Neural progenitor cell (in vitro differentiated cells): ENCODE data around the gene NPTX1. TPM values are rescaled to one million over a fixed set of nuclear protein-coding genes. Genes with fewer than 3 reads are reported as not detected.
A peak's percentile ranks its signal among the peaks of the same experiment; 100 is the strongest.

ENCODE experiments used
- DNase-seq: peaks from one replicate; pipeline ENCODE4 v3.0.0-alpha.2; 2016; ENCODE audit warnings: low spot score
- H2AFZ ChIP-seq: fragments of 200-600 bp; sonication (generic); replicated peaks from 2 replicates; pipeline ENCODE4 v1.6.1; 2016; ENCODE audit warnings: antibody characterized with exemption
- H3F3A ChIP-seq: fragments of 200-600 bp; sonication (generic); 2 replicates; pipeline ENCODE4 v1.6.1; 2016; ENCODE audit warnings: antibody characterized with exemption, low read depth
- H3K27ac ChIP-seq: fragments of 200-600 bp; sonication (generic); 2 replicates; pipeline ENCODE4 v1.5.1; 2016; ENCODE audit warnings: mild to moderate bottlenecking
- H3K27me3 ChIP-seq: fragments of 200-600 bp; sonication (generic); 2 replicates; pipeline ENCODE4 v1.6.1; 2016; ENCODE audit warnings: mild to moderate bottlenecking, moderate library complexity
- H3K36me3 ChIP-seq: fragments of 200-600 bp; sonication (generic); 2 replicates; pipeline ENCODE4 v1.5.1; 2016
- H3K4me1 ChIP-seq: fragments of 200-600 bp; sonication (generic); 2 replicates; pipeline ENCODE4 v1.6.1; 2016; ENCODE audit warnings: mixed run types
- H3K4me2 ChIP-seq: fragments of 200-600 bp; sonication (generic); 2 replicates; pipeline ENCODE4 v1.6.1; 2016
- H3K4me3 ChIP-seq: fragments of 200-600 bp; sonication (generic); 2 replicates; pipeline ENCODE4 v1.5.1; 2016
- H3K79me2 ChIP-seq: fragments of 200-600 bp; sonication (generic); 2 replicates; pipeline ENCODE4 v1.6.1; 2016; ENCODE audit warnings: low read depth
- H3K9ac ChIP-seq: fragments of 200-600 bp; sonication (generic); 2 replicates; pipeline ENCODE4 v1.6.1; 2016
- H3K9me3 ChIP-seq: fragments of 200-600 bp; sonication (generic); 2 replicates; pipeline ENCODE4 v1.5.1; 2016; ENCODE audit warnings: low read depth
- H4K20me1 ChIP-seq: fragments of 200-600 bp; sonication (generic); 2 replicates; pipeline ENCODE4 v1.6.1; 2016; ENCODE audit warnings: low read depth
- H3K27ac Mint-ChIP-seq: 3 replicates; pipeline ENCODE4 v1.8.0; 2021; ENCODE audit warnings: mixed read lengths
- H3K27me3 Mint-ChIP-seq: 2 replicates; pipeline ENCODE4 v1.8.0; 2022; ENCODE audit warnings: low read depth, mild to moderate bottlenecking, inconsistent platforms, moderate library complexity, mixed read lengths; ENCODE audit not compliant: insufficient read depth
- H3K36me3 Mint-ChIP-seq: 3 replicates; pipeline ENCODE4 v1.8.0; 2021; ENCODE audit warnings: mixed read lengths
- H3K4me1 Mint-ChIP-seq: 3 replicates; pipeline ENCODE4 v1.8.0; 2021; ENCODE audit warnings: mixed read lengths
- H3K4me3 Mint-ChIP-seq: 3 replicates; pipeline ENCODE4 v1.8.0; 2021; ENCODE audit warnings: mild to moderate bottlenecking, moderate library complexity, mixed read lengths
- H3K9me3 Mint-ChIP-seq: 3 replicates; pipeline ENCODE4 v1.8.0; 2020; ENCODE audit warnings: mixed read lengths
- EZH2 ChIP-seq: fragments of 200-600 bp; sonication (generic); IDR thresholded peaks from 2 replicates; pipeline ENCODE4 v1.6.1; 2017; ENCODE audit warnings: antibody characterized with exemption, mild to moderate bottlenecking, moderate library complexity
- EZH2phosphoT487 ChIP-seq: fragments of 200-600 bp; sonication (generic); IDR thresholded peaks from 2 replicates; pipeline ENCODE4 v1.6.1; 2017; ENCODE audit warnings: antibody characterized with exemption
- total RNA-seq: library from RNA; depleted of rRNA; stranded (reverse); fragments of >200 nt; gene quantifications from 2 replicates; pipeline ENCODE4 v1.2.3, GENCODE V29; 2015; ENCODE audit warnings: low replicate concordance
- TF ChIP-seq, protein P1 (sequence below): fragments of 200-600 bp; sonication (generic); IDR thresholded peaks from 2 replicates; pipeline ENCODE4 v1.5.1; 2017; ENCODE audit warnings: antibody characterized with exemption, mild to moderate bottlenecking

The NPTX1 gene
- total RNA-seq, 1 donor from 2014 or later, result 2.6 TPM

DNA sequence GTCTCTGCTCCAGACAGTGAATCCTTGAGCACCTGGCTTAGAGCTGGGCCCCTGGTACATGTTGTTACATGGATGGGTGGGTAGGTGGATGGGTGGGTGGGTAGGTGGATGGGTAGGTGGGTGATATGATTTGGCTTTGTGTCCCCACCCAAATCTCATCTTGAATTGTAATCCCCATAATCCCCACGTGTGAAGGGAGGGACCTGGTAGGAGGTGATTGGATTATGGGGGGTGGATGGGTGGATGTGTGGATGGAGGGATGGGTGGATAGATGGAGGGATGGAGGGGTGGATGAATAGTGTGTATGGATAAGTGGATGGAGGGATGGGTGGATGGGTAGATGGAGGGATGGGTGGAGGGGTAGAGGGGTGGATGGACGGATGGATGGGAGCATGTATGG lies 26.6 kb upstream of the NPTX1 start:
- Mint-ChIP-seq H3K4me1 (peaks cover 32% of the 10 kb centered on the region), H3K4me3 (no peak overlapping the region), H3K27me3 (peaks cover 17% of the 10 kb centered on the region), H3K36me3 (no peaks in the 10 kb centered on the region), H3K27ac (no peak overlapping the region), H3K9me3 (no peaks in the 10 kb centered on the region)
- Histone ChIP-seq H4K20me1 (no peaks in the 10 kb centered on the region), H2AFZ (no peak overlapping the region), H3K79me2 (no peaks in the 10 kb centered on the region), H3K4me1 (peaks cover 4% of the 10 kb centered on the region), H3K4me3 (no peak overlapping the region), H3K27me3 (peaks cover 47% of the 10 kb centered on the region), H3K4me2 (no peak overlapping the region), H3K27ac (no peak overlapping the region), H3K9me3 (no peaks in the 10 kb centered on the region), H3F3A (peaks cover 5% of the 10 kb centered on the region), H3K36me3 (no peaks in the 10 kb centered on the region), H3K9ac (no peak overlapping the region)
- DNase-seq, result no peak
- no peak for TF ChIP-seq EZH2
- no peak for TF ChIP-seq EZH2phosphoT487
- TF ChIP-seq, protein P1, sequence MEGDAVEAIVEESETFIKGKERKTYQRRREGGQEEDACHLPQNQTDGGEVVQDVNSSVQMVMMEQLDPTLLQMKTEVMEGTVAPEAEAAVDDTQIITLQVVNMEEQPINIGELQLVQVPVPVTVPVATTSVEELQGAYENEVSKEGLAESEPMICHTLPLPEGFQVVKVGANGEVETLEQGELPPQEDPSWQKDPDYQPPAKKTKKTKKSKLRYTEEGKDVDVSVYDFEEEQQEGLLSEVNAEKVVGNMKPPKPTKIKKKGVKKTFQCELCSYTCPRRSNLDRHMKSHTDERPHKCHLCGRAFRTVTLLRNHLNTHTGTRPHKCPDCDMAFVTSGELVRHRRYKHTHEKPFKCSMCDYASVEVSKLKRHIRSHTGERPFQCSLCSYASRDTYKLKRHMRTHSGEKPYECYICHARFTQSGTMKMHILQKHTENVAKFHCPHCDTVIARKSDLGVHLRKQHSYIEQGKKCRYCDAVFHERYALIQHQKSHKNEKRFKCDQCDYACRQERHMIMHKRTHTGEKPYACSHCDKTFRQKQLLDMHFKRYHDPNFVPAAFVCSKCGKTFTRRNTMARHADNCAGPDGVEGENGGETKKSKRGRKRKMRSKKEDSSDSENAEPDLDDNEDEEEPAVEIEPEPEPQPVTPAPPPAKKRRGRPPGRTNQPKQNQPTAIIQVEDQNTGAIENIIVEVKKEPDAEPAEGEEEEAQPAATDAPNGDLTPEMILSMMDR, result no peak

DNA sequence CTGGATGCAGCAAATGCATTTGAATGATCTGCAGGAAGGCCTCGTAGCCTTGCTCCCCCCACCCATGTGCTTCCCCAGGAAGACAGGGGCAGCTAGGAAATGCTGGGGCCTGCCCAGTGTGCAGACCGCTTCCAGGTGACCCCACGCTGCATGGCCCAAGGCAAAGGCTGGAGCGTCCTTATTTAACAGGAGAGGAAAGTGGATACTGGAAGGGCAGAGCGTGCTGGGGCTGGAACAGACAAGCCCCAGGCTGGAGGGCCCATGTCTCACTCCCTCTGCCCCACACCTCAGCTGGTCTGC lies 26.1 kb upstream of the NPTX1 start:
- Histone ChIP-seq H3K27ac (no peak overlapping the region), H3K4me2 (no peak overlapping the region)
- H3K27me3 Mint-ChIP-seq, result peaks cover 20% of the 10 kb centered on the region

DNA sequence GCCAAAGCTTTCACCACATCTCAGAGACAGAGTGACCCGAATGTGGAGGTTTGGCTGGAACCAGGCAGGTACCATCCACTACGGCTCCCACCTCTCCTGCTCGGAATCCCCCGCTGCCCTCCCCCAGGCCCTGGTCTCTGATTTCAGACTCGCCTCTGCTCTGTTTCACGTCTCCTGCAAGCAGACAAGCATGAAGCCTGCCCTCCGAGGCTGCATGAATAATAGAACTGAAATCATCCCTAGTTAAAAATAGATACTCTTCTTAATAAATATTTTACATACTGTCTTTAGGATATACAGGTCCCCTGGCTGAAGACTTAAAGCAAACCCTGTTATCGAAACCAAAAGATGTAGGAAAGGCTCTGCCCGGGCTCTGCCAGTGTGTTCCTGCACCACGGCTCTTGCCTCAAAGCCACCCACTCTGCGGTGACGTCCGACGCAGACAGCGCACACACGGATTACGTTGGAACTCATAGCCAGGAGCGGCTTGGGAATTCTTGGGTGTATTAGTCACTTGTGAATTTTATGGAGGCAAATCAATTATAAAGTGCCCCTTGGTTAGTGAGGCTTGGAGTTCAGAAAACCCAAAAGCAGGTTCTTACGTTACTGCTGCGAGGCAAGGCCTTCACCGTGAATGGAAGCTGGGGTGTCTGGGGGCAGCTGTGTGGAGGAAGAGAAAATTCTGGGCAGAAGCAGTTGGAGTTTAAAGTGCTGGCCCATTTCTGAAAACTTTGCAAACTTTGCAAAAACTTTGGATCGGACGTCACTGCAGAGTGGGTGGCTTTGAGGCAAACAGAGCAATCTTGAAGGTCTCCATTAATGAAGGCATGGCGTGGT lies 25.6 kb upstream of the NPTX1 start:
- H3K9ac ChIP-seq, result no peak overlapping the region
- peaks cover 36% of the 10 kb centered on the region for H3K27me3 ChIP-seq
- Mint-ChIP-seq H3K36me3 (no peaks in the 10 kb centered on the region), H3K27me3 (peaks cover 23% of the 10 kb centered on the region), H3K4me3 (no peak overlapping the region), H3K9me3 (peaks cover 2% of the 10 kb centered on the region), H3K27ac (peak overlapping the region; percentile 67), H3K4me1 (peaks cover 36% of the 10 kb centered on the region)
- H3K4me3 ChIP-seq, result no peak overlapping the region
- H2AFZ ChIP-seq, result no peak overlapping the region
- H3K4me2 ChIP-seq, result no peak overlapping the region
- no peaks in the 10 kb centered on the region for H4K20me1 ChIP-seq
- no peak for DNase-seq
- H3K4me1 ChIP-seq, result peaks cover 4% of the 10 kb centered on the region
- H3K36me3 ChIP-seq, result no peaks in the 10 kb centered on the region
- no peaks in the 10 kb centered on the region for H3K79me2 ChIP-seq
- no peak overlapping the region for H3K27ac ChIP-seq
- no peak for TF ChIP-seq EZH2phosphoT487
- no peak for TF ChIP-seq EZH2
- TF ChIP-seq, protein P1, result no peak
- peaks cover 11% of the 10 kb centered on the region for H3F3A ChIP-seq
- H3K9me3 ChIP-seq, result no peaks in the 10 kb centered on the region

More for the DNA sequence above, 26.1 kb upstream of the NPTX1 start:
- Mint-ChIP-seq H3K9me3 (peaks cover 2% of the 10 kb centered on the region), H3K4me3 (no peak overlapping the region), H3K4me1 (peaks cover 36% of the 10 kb centered on the region), H3K27ac (no peak overlapping the region), H3K36me3 (no peaks in the 10 kb centered on the region)
- TF ChIP-seq EZH2 (no peak), EZH2phosphoT487 (no peak)
- TF ChIP-seq, protein P1, result no peak
- no peaks in the 10 kb centered on the region for H3K79me2 ChIP-seq
- no peak overlapping the region for H3K4me3 ChIP-seq
- DNase-seq, result no peak
- peaks cover 10% of the 10 kb centered on the region for H3F3A ChIP-seq
- peaks cover 42% of the 10 kb centered on the region for H3K27me3 ChIP-seq
- H3K9ac ChIP-seq, result no peak overlapping the region
- no peak overlapping the region for H2AFZ ChIP-seq
- no peaks in the 10 kb centered on the region for H3K9me3 ChIP-seq
- H3K36me3 ChIP-seq, result no peaks in the 10 kb centered on the region
- peaks cover 4% of the 10 kb centered on the region for H3K4me1 ChIP-seq
- no peaks in the 10 kb centered on the region for H4K20me1 ChIP-seq
